Ovary (tissue), 3 donors: Measurements from ENCODE around the gene CYP4F3.

Experiments used
- EP300 ChIP-seq: sonication (generic); formaldehyde crosslinking; IDR thresholded peaks from one replicate; pipeline ENCODE4 v1.6.1; 2017; ENCODE audit warnings: antibody characterized with exemption
- POLR2A ChIP-seq: fragments of 450-650 bp; IDR thresholded peaks from one replicate; pipeline ENCODE4 v1.6.1; 2017; ENCODE audit warnings: antibody characterized with exemption, mild to moderate bottlenecking, moderate library complexity
- TF ChIP-seq, protein P1 (sequence below), 3 donors: fragments of 450-650 bp in 2 of 3; fragments of 200-600 bp in 1 of 3; IDR thresholded peaks; one replicate each; pipeline versions ENCODE4 v1.5.1 to v1.8.0; 2016 to 2022; ENCODE audit warnings: antibody characterized with exemption in 3 of 3, mild to moderate bottlenecking in 1 of 3
- donor health status: DM: no; HTN: no; CAD: no.

DNA sequence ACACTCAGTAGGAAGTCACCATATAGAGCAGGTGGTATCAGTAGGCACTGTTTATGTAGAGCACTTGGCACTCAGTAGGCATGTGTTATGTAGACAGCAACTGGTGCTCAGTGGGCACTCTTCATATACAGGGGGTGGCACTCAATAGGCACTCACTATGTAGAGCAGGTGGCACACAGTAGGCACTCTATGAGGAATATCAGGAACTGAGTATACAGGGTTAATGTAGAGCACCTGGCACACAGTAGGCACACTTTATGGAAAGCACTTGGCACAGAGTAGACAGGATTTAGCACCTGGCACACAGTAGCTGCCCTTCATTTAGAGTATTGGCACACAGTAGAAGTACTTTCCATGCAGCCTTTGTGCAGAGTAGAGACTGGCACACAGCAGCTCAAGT, 1.1 kb upstream of the CYP4F3 start:
- TF ChIP-seq, protein P1, sequence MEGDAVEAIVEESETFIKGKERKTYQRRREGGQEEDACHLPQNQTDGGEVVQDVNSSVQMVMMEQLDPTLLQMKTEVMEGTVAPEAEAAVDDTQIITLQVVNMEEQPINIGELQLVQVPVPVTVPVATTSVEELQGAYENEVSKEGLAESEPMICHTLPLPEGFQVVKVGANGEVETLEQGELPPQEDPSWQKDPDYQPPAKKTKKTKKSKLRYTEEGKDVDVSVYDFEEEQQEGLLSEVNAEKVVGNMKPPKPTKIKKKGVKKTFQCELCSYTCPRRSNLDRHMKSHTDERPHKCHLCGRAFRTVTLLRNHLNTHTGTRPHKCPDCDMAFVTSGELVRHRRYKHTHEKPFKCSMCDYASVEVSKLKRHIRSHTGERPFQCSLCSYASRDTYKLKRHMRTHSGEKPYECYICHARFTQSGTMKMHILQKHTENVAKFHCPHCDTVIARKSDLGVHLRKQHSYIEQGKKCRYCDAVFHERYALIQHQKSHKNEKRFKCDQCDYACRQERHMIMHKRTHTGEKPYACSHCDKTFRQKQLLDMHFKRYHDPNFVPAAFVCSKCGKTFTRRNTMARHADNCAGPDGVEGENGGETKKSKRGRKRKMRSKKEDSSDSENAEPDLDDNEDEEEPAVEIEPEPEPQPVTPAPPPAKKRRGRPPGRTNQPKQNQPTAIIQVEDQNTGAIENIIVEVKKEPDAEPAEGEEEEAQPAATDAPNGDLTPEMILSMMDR (IDR thresholded peaks at IDR 0.05) = no peak
- TF ChIP-seq POLR2A (no peak), EP300 (no peak)
